Measurements from ENCODE around the gene OVCH2. TPM values are rescaled to one million over a fixed set of nuclear protein-coding genes. Genes with fewer than 3 reads are reported as not detected.
A peak's percentile ranks its signal among the peaks of the same experiment; 100 is the strongest.

The OVCH2 gene
- total and polyA plus RNA-seq, 10 of the 15 experiments (the other 5 are each of a cell fraction or from before 2014, with no cell fraction given) = not detected

GRCh38 chr11:7640816-7641215, 65.5 kb downstream of the OVCH2 start (continued):
- no peak for TF ChIP-seq SPI1 (IDR thresholded peaks at IDR 0.05; ENCODE audit: borderline replicate concordance, insufficient read depth, low read depth, low read length)
- TF ChIP-seq NFXL1 (IDR thresholded peaks at IDR 0.05; ENCODE audit: borderline replicate concordance) = no peak
- peak; percentile 41; the same call in 1 of the 2 replicates for TF ChIP-seq MTA2 (IDR thresholded peaks at IDR 0.05; ENCODE audit: low read depth)
- TF ChIP-seq CUX1 (IDR thresholded peaks at IDR 0.05; ENCODE audit: insufficient replicate concordance, low read depth, low read length) = no peak
- TF ChIP-seq NR2C1 (IDR thresholded peaks at IDR 0.05) = no peak
- TF ChIP-seq NFYA (IDR thresholded peaks at IDR 0.05; ENCODE audit: borderline replicate concordance, low read depth, low read length) = no peak
- 0 out of 2 replicates have a peak, but pooled peaks have one; percentile 27 for TF ChIP-seq NR2F1 (conservative IDR thresholded peaks at IDR 0.05)
- TF ChIP-seq ZNF687 (IDR thresholded peaks at IDR 0.05) = no peak
- TF ChIP-seq ZBTB11 (CRISPR knock-in tag; IDR thresholded peaks at IDR 0.05) = no peak
